ENCODE measurements around the gene SPATS2L.

GRCh38 chr2:200306196-200306930 is at the start of gene SPATS2L:
- no peak for TF ChIP-seq CTCF (IDR thresholded peaks at IDR 0.05)
- peak in 1 of 2 donors; percentile 49 for TF ChIP-seq POLR2A (IDR thresholded peaks at IDR 0.05)
